IPS-18a (cell line): ENCODE results near the gene MTHFD2.

Experiments used
- H3K27ac ChIP-seq: one replicate; pipeline ENCODE4 v1.5.1; 2013; ENCODE audit warnings: low read length
- H3K27me3 ChIP-seq: one replicate; pipeline ENCODE4 v1.6.1; 2013; ENCODE audit warnings: mild to moderate bottlenecking, low read length; ENCODE audit not compliant: control insufficient read depth, insufficient read depth
- H3K36me3 ChIP-seq: one replicate; pipeline ENCODE4 v1.6.1; 2013; ENCODE audit warnings: low read depth, low read length; ENCODE audit not compliant: control insufficient read depth
- H3K4me1 ChIP-seq: one replicate; pipeline ENCODE4 v1.6.1; 2013; ENCODE audit warnings: low read depth, low read length; ENCODE audit not compliant: control insufficient read depth
- H3K4me3 ChIP-seq: one replicate; pipeline ENCODE4 v1.5.1; 2013; ENCODE audit warnings: low read length
- H3K9ac ChIP-seq: one replicate; pipeline ENCODE4 v1.6.1; 2013; ENCODE audit warnings: mild to moderate bottlenecking, low read length, moderate library complexity
- H3K9me3 ChIP-seq: one replicate; pipeline ENCODE4 v1.6.1; 2013; ENCODE audit warnings: low read depth, low read length; ENCODE audit not compliant: control insufficient read depth

The MTHFD2 gene

GRCh38 chr2:74198461-74199274 is at the start of gene MTHFD2:
TSS of gene MTHFD2 (plus strand) at chr2:74198615. CDS start at chr2:74198642, 27 bp downstream.
- Histone ChIP-seq H3K4me3 (peak within 1 kb of the TSS; percentile 78), H3K36me3 (peaks cover 23% of the 10 kb centered on the region), H3K27ac (peak within 1 kb of the TSS; percentile 98), H3K9me3 (no peaks in the 10 kb centered on the region), H3K9ac (peak within 1 kb of the TSS; percentile 100), H3K27me3 (peaks cover 5% of the 10 kb centered on the region), H3K4me1 (peaks cover 8% of the 10 kb centered on the region)

DNA sequence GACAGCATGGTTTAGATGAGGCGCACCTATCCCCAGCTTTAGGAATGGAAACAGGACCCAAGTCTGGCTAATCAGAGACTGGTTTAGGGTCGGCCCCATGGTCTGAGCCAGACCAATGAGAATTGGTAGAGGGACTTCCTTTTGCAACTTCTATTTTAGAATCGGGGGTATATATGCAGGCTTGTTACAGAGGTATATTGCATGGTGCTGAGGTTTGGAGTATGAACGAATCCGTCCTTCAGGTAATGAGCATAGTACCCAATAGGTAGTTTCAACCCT is 49.2 kb upstream of the MTHFD2 start:
- Histone ChIP-seq H3K27ac (no peak overlapping the region), H3K36me3 (peaks cover 6% of the 10 kb centered on the region), H3K4me3 (peak overlapping the region; percentile 89), H3K9ac (peak overlapping the region; percentile 88), H3K4me1 (peaks cover 10% of the 10 kb centered on the region), H3K27me3 (no peaks in the 10 kb centered on the region), H3K9me3 (no peaks in the 10 kb centered on the region)

DNA sequence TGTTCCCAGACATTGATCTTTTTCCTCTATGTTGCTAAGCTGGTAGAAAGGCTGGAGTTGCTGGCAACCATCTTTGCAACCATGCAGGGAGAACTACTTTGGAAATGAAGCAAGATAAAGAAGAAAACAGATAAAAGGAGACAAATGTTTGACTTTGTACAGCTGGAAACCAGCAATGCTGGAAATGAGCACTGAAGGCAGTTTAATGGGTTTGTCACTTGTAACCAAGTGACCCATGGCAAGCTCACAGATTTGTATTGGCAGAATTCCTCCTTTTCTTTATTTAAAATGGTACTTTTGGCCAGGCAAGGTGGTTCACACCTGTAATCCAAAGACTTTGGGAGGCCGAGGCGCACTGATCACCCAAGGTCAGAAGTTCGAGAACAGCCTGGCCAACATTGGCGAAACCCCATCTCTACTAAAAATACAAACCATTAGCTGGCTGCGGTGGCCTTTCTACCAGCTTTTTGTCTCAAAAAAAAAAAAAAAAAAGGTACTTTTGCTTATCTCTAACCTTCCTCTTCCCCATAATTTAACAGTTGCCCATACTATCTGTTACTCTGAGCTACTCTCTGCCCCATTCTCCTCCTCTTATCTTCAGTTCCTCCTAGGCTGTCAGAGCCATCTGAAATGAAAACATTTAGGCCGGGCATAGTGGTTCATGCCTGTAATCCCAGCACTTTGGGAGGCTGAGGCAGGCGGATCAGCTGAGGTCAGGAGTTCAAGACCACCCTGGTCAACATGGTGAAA is 48.7 kb upstream of the MTHFD2 start:
- Histone ChIP-seq H3K9me3 (no peaks in the 10 kb centered on the region), H3K27ac (no peak overlapping the region), H3K4me1 (peaks cover 10% of the 10 kb centered on the region), H3K9ac (no peak overlapping the region), H3K27me3 (no peaks in the 10 kb centered on the region), H3K36me3 (peaks cover 12% of the 10 kb centered on the region), H3K4me3 (peak overlapping the region; percentile 89)

DNA sequence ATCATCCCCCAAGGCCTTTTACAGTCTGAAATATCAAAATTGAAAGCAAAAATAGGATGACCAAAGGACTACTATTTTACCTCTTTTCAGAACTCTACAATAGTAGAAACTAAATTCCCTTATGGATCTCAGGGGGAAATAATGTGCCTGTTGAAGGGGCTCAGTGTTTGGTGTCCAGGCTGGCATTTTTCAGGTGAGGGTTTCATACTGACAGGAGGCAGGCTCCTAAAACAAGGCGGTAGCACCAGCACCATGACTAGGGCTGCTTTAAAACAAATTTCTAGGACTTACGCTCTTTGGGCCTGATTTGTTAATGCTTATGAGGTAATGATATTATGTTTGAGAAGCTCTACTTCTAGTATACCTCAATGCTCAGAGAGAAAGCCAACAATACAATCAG is 45.5 kb upstream of the MTHFD2 start:
- Histone ChIP-seq H3K9me3 (no peaks in the 10 kb centered on the region), H3K27ac (no peak overlapping the region), H3K36me3 (peaks cover 36% of the 10 kb centered on the region), H3K4me1 (peaks cover 5% of the 10 kb centered on the region), H3K9ac (no peak overlapping the region), H3K27me3 (no peaks in the 10 kb centered on the region), H3K4me3 (no peak overlapping the region)

DNA sequence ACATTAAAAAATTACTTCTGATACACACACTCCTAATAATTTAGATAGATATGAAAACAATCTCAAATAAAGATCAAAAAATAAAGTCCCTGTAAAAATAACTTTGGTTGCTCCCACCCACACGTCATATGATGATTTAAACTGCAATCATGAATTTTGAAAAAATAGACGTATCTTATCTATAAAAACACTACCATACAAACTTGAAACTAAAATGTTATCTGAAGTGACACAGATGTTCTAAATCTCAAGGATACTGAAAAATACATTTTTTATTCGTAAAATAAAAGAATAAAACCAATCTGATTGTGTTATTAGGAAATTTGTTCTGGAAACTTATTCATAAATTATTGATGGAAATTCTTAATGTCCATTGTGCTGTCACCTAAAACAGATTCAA is 42.6 kb upstream of the MTHFD2 start:
- H3K27ac ChIP-seq: no peak overlapping the region
- no peak overlapping the region for H3K9ac ChIP-seq
- H3K4me1 ChIP-seq: no peaks in the 10 kb centered on the region
- no peaks in the 10 kb centered on the region for H3K27me3 ChIP-seq
- H3K36me3 ChIP-seq: peaks cover 55% of the 10 kb centered on the region
- no peaks in the 10 kb centered on the region for H3K9me3 ChIP-seq
- H3K4me3 ChIP-seq: no peak overlapping the region

GRCh38 chr2:74162951-74163350 is 35.5 kb upstream of the MTHFD2 start:
- no peak overlapping the region for H3K4me3 ChIP-seq
- no peak overlapping the region for H3K9ac ChIP-seq
- H3K9me3 ChIP-seq: no peaks in the 10 kb centered on the region
- no peaks in the 10 kb centered on the region for H3K4me1 ChIP-seq
- H3K27me3 ChIP-seq: no peaks in the 10 kb centered on the region
- H3K36me3 ChIP-seq: peaks cover 72% of the 10 kb centered on the region
- no peak overlapping the region for H3K27ac ChIP-seq

GRCh38 chr2:74164761-74165160 is 33.7 kb upstream of the MTHFD2 start:
- H3K36me3 ChIP-seq: peaks cover 69% of the 10 kb centered on the region

GRCh38 chr2:74168739-74169138 is 29.7 kb upstream of the MTHFD2 start:
- H3K36me3 ChIP-seq: peaks cover 63% of the 10 kb centered on the region

More at GRCh38 chr2:74164761-74165160, 33.7 kb upstream of the MTHFD2 start:
- H3K4me1 ChIP-seq: no peaks in the 10 kb centered on the region
- no peaks in the 10 kb centered on the region for H3K27me3 ChIP-seq
- no peak overlapping the region for H3K4me3 ChIP-seq
- H3K9ac ChIP-seq: no peak overlapping the region
- no peak overlapping the region for H3K27ac ChIP-seq
- H3K9me3 ChIP-seq: no peaks in the 10 kb centered on the region

DNA sequence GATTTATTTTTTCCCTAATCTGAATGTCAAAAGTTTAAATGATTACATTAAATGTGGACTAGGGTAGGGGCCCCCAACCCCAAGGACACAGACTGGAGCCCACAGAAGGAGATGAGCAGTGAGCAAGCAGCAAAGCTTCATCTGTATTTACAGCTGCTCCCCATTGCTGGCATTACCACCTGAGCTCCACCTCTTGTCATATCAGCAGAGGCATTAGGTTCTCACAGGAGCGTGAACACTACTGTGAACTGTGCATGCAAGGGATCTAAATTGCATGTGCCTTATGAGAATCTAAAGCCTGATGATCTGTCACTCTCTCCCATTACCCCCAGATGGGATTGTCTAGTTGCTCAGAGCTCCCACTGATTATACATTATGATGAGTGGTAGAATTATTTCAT is 23.5 kb upstream of the MTHFD2 start:
- Histone ChIP-seq H3K9ac (no peak overlapping the region), H3K36me3 (peaks cover 20% of the 10 kb centered on the region), H3K27me3 (no peaks in the 10 kb centered on the region), H3K9me3 (no peaks in the 10 kb centered on the region), H3K4me3 (no peak overlapping the region), H3K27ac (no peak overlapping the region), H3K4me1 (no peaks in the 10 kb centered on the region)

More at GRCh38 chr2:74168739-74169138, 29.7 kb upstream of the MTHFD2 start:
- Histone ChIP-seq H3K9ac (no peak overlapping the region), H3K9me3 (no peaks in the 10 kb centered on the region), H3K27ac (no peak overlapping the region), H3K27me3 (no peaks in the 10 kb centered on the region), H3K4me1 (no peaks in the 10 kb centered on the region), H3K4me3 (no peak overlapping the region)

GRCh38 chr2:74177696-74178095 is 20.7 kb upstream of the MTHFD2 start:
- no peaks in the 10 kb centered on the region for H3K27me3 ChIP-seq
- peak overlapping the region; percentile 79 for H3K4me3 ChIP-seq
- peak overlapping the region; percentile 90 for H3K9ac ChIP-seq
- H3K9me3 ChIP-seq: no peaks in the 10 kb centered on the region
- H3K4me1 ChIP-seq: no peaks in the 10 kb centered on the region
- H3K36me3 ChIP-seq: peaks cover 3% of the 10 kb centered on the region
- no peak overlapping the region for H3K27ac ChIP-seq

DNA sequence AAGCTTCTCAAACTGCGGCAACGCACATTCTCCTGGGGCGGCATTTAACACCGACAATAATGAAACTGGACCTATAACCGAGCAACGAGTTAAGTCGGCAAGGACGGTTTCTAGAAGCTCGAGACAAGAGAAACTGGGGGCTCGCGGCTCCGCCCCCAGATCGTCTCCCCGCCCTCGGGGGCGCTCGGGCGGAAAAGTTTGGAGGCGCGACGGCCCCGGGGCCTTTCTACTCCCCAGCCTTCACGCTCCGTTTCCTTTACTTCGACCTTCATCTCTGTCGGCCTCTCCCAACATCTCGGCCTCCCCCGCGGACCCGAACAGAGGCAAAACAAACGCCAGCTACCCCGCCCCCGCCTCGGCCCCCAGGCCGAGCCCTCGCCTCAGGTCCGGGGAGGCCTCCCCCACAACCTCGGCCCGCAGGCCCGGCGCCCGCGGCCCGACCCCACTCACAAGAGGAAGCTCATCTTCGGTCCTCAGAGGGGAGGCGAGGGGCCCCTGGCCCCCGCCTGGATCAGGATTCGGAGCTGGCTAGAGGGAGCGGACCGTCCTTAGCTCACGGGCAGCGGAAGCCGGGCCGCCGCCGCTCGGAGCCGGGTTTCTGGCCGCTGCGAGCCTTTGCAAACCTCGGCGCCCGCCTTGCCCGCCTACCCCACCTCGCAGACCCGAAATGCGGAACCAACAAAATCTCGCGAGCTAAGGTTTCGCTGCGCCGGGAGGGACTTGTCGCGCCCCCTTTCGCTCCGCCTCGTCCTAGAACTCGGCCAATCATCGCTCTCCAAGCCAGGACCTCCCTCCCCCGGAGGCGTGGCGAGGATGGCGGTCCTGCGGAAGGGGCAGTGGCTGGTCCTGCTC is 20.0 kb upstream of the MTHFD2 start, which contains the start of gene MOB1A:
Gene MOB1A (minus strand): TSS at position 669 of the 852 bp plus-strand sequence. CDS start 205 bp downstream, at position 464.
- Histone ChIP-seq H3K4me1 (no peaks in the 10 kb centered on the region), H3K27ac (peak within 1 kb of the TSS; percentile 0), H3K36me3 (peaks cover 3% of the 10 kb centered on the region), H3K27me3 (no peaks in the 10 kb centered on the region), H3K9me3 (no peaks in the 10 kb centered on the region), H3K4me3 (peak within 1 kb of the TSS; percentile 79), H3K9ac (peak within 1 kb of the TSS; percentile 90)
